Lower lobe of right lung (tissue), 2 donors: ENCODE measurements around the gene FAM110A. TPM values are rescaled to one million over a fixed set of nuclear protein-coding genes. Genes with fewer than 3 reads are reported as not detected.

Source experiments
- ATAC-seq, 2 donors: fragments of 200-7000 bp; cut with Tn5 transposase; one replicate each; pipeline ENCODE4 v1.9.1; 2020 to 2022; ENCODE audit warnings: mild to moderate bottlenecking in 2 of 2, moderate library complexity in 2 of 2
- DNase-seq: peaks from one replicate; pipeline ENCODE4 v3.0.0-alpha.2; 2020
- H3K27ac ChIP-seq: fragments of 200-600 bp; one replicate; pipeline ENCODE4 v1.8.0; 2022
- H3K27me3 ChIP-seq: fragments of 200-600 bp; one replicate; pipeline ENCODE4 v1.8.0; 2022; ENCODE audit warnings: low read depth
- H3K36me3 ChIP-seq: fragments of 200-600 bp; one replicate; pipeline ENCODE4 v1.8.0; 2022; ENCODE audit warnings: mild to moderate bottlenecking
- H3K4me1 ChIP-seq: fragments of 200-600 bp; one replicate; pipeline ENCODE4 v1.8.0; 2022
- H3K4me3 ChIP-seq: fragments of 200-600 bp; one replicate; pipeline ENCODE4 v1.8.0; 2022; ENCODE audit warnings: mild to moderate bottlenecking
- H3K9me3 ChIP-seq: fragments of 200-600 bp; one replicate; pipeline ENCODE4 v1.8.0; 2022
- intact Hi-C: fragments of 100-400 bp; cut with DNase I; formaldehyde crosslinking; loops from one replicate; pipeline ENCODE4 v1.11.0; 2022
- total RNA-seq: library from RNA; stranded (reverse); fragmentation: NEBNext Ultra II Directional; extraction: Animal tissue kit (Norgen Biotek cat#: 25700); gene quantifications from one replicate; pipeline ENCODE4 v1.2.1, GENCODE V29; 2021
- TF ChIP-seq, protein P1 (sequence below): fragments of 200-600 bp; IDR thresholded peaks from one replicate; pipeline ENCODE4 v1.8.0; 2022; ENCODE audit warnings: antibody characterized with exemption, mild to moderate bottlenecking
- donor health status: DM: no; HTN: yes; CAD: no; lungs with severe emphysema.

FAM110A gene
- total RNA-seq, 1 donor from 2014 or later, result 21.4 TPM

DNA sequence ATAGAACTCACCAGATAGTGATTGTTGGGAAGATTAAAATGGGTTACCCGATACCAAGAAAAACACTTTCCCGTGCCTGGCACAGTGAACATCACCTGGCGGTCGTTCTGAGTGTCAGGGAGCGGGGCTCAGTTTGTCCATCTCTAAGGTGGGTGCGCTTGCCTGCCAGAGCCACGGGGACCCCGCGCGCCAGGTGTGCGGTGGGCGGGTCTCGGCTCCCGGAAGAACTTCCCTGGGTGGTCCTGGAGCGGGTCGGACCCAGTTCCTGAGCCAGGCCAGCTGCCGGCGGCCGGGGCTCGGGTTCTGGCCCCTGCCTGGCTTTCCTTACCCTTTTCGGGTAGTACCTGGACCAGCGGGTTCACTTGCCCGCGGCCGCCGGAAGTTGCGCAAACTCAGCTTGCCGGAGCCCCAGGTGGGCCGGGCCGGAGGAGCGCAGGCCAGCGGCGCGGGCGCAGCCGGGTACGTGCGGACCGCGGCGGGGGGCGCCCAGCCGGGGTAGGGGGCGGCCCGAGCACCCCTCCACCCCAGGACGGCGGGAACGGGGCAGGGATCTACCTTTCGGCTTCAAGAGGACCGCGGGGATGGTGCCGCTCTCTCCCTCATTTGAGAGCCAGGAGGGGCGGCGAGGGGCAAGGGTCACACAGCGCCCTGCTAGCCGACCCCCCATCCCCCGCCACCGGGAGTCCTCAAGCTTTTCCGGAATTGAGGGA is 7.5 kb downstream of the FAM110A start:
- Histone ChIP-seq H3K27ac (peak overlapping the region; percentile 69), H3K4me1 (peaks cover 66% of the 10 kb centered on the region), H3K27me3 (peaks cover 8% of the 10 kb centered on the region), H3K4me3 (peak overlapping the region; percentile 57), H3K9me3 (no peaks in the 10 kb centered on the region), H3K36me3 (peaks cover 4% of the 10 kb centered on the region)
- intact Hi-C loops, result no loop called here
- DNase-seq (peak; percentile 83), ATAC-seq (peak; percentile 49 to 68)
- TF ChIP-seq, protein P1, sequence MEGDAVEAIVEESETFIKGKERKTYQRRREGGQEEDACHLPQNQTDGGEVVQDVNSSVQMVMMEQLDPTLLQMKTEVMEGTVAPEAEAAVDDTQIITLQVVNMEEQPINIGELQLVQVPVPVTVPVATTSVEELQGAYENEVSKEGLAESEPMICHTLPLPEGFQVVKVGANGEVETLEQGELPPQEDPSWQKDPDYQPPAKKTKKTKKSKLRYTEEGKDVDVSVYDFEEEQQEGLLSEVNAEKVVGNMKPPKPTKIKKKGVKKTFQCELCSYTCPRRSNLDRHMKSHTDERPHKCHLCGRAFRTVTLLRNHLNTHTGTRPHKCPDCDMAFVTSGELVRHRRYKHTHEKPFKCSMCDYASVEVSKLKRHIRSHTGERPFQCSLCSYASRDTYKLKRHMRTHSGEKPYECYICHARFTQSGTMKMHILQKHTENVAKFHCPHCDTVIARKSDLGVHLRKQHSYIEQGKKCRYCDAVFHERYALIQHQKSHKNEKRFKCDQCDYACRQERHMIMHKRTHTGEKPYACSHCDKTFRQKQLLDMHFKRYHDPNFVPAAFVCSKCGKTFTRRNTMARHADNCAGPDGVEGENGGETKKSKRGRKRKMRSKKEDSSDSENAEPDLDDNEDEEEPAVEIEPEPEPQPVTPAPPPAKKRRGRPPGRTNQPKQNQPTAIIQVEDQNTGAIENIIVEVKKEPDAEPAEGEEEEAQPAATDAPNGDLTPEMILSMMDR, result no peak

DNA sequence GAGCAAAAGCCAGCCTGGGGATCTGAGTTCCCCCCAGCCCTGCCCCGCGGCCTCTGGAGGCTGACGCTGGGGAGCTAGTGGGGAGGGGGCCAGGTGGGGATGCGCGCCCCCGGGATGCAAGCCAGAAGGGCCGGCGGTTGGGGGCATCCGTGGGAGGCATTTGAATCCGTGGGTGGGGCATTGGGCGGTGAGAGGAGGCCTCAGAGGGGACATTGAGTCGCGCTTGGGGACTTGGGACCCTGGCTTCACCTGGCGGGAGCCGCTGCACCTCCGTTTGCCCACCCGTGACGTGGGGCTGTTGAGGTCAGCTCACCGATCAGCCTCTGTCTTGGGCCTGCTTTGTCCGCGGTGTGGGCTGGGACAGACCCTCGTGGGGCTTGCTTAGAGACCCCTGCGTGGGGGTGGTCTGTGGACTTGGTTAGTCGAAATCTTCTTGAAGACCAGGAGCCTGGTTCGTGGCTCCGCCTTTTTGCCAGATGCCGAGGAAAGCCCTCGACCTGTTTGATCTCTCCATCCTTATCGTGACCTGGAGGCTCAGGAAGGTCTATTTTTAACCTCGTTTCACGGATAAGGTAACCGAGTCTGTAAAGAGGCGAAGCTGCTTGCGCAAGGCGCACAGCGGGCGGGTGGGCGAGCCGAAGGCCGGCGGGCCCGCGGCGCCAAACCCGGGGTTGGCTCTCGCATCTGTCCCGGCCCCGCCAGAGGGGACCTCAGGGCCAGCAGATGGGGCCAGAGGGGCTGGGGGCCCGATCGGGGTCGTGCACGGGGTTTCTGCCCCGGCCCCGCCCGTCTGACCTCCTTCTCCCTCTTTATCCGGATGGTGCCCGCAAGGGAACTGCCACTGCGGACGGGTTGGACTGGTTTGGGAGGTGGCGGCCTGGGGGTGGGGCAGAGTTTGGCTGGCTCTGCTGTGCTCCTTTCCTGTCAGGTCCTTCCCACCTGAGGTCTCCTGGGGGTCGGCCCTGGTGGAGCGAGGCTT is 8.3 kb downstream of the FAM110A start:
- peak; percentile 80 for DNase-seq
- TF ChIP-seq, protein P1, result no peak
- peak; percentile 66 to 74 for ATAC-seq
- peaks cover 8% of the 10 kb centered on the region for H3K27me3 ChIP-seq
- H3K27ac ChIP-seq, result peak overlapping the region; percentile 69
- H3K9me3 ChIP-seq, result no peaks in the 10 kb centered on the region
- peak overlapping the region; percentile 57 for H3K4me3 ChIP-seq
- peaks cover 72% of the 10 kb centered on the region for H3K4me1 ChIP-seq
- peaks cover 4% of the 10 kb centered on the region for H3K36me3 ChIP-seq
- intact Hi-C loops, result no loop called here

DNA sequence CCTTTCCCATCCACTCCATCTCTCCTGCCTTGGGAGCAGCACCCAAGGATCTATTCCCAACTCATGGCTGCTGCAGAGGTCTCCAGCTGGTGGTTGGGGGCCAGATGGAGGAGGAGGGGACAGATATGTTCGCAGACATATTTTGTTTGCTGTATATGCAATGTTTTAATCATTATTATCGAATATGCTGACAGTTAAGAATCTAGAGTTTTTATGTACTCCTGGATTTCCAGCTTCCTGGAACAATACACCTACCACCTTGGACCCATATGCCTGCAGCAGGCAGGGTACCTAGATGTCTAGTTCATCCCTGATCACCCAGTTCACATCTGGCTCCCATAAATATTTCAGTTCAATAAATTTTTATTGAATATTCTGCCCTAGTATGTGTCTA is 9.0 kb downstream of the FAM110A start:
- Histone ChIP-seq H3K4me3 (peak overlapping the region; percentile 57), H3K9me3 (no peaks in the 10 kb centered on the region), H3K36me3 (peaks cover 4% of the 10 kb centered on the region), H3K27ac (no peak overlapping the region), H3K27me3 (peaks cover 8% of the 10 kb centered on the region), H3K4me1 (peaks cover 72% of the 10 kb centered on the region)
- DNase-seq, result no peak
- TF ChIP-seq, protein P1, result no peak
- intact Hi-C loops, result no loop called here
- no peak for ATAC-seq

DNA sequence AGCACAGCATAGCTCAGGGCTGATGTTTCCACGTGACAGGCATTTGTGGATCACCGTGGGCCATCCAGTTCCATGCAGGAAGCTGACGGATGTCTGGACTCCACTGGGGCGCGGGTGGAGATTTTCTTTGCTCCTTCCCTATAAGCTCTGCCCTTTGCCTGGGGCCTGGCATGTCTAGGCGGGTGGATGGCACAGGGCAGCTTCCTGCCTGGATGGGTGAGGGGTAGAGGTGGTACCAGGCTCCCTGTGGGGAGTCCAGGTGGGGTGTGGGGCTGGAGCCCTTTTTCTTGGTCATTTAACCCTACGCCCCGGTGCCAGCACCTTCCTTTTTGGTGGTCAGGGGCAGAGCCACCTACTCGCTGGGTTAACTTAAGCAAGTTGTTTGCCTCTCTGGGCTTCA is 10.4 kb downstream of the FAM110A start:
- DNase-seq (no peak), ATAC-seq (no peak)
- Histone ChIP-seq H3K27ac (no peak overlapping the region), H3K4me1 (peaks cover 65% of the 10 kb centered on the region), H3K9me3 (no peaks in the 10 kb centered on the region), H3K36me3 (peaks cover 4% of the 10 kb centered on the region), H3K27me3 (peaks cover 8% of the 10 kb centered on the region), H3K4me3 (no peak overlapping the region)
- intact Hi-C loops, result no loop called here
- TF ChIP-seq, protein P1, result no peak

DNA sequence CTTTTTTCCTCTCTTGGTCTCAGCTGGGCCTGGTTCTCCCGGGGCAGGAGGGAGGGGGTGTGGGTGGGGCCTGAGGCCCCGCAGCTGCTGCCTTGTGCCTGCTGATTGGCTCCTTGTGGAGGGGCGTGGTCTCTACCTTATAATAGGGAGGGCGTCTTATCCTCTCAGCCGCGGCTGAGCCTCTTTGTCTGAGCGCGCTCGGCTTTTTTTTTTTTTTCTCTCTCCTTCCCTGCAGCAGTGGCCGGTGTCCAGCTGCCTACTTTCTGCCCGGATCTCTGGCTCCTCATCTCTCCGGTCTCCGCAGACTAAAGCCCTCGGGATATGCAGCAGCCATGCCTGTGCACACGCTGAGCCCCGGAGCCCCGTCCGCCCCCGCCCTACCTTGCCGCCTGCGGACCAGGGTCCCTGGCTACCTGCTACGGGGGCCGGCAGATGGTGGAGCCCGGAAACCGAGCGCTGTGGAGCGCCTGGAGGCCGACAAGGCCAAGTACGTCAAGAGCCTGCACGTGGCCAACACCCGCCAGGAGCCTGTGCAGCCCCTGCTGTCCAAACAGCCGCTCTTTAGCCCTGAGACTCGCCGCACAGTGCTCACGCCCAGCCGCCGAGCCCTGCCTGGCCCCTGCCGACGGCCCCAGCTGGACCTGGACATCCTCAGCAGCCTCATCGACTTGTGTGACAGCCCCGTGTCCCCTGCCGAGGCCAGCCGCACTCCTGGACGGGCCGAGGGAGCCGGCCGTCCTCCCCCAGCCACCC is 11.1 kb downstream of the FAM110A start:
- TF ChIP-seq, protein P1, result no peak
- Histone ChIP-seq H3K4me3 (peak overlapping the region; percentile 53), H3K27me3 (peaks cover 8% of the 10 kb centered on the region), H3K27ac (peak overlapping the region; percentile 39), H3K36me3 (peaks cover 4% of the 10 kb centered on the region), H3K9me3 (no peaks in the 10 kb centered on the region), H3K4me1 (peaks cover 65% of the 10 kb centered on the region)
- DNase-seq (peak; percentile 97), ATAC-seq (peak; percentile 95)
- intact Hi-C loops, result no loop called here
